ENCODE results near the gene DNAJB12.

Gene DNAJB12

GRCh38 chr10:72315611-72316385 lies 38.9 kb downstream of the DNAJB12 start:
- no peak for DNase-seq (ENCODE audit: low read depth, low spot score)
- CTCF ChIA-PET: interaction anchor here (1.1 to 1.5 kb wide), 2 partner anchors 12 to 190 kb away, joined by 3 read pairs; no protein-coding TSS in a partner anchor
- H3K4me3 ChIP-seq (ENCODE audit: low read depth, low read length): no peak overlapping the region
- POLR2A ChIA-PET: interaction anchor here (0.7 to 2.0 kb wide), 3 partner anchors 18 to 43 kb away, joined by 3 to 10 read pairs (median 3); partner anchors contain the start of gene DDIT4
- TF ChIP-seq CTCF (IDR thresholded peaks at IDR 0.05; ENCODE audit: insufficient read depth, low read length, missing control alignments): no peak

GRCh38 chr10:72315054-72315453 lies 39.7 kb downstream of the DNAJB12 start:
- CTCF ChIA-PET: interaction anchor here (1.0 kb wide), 1 partner anchor 40 kb away, joined by 3 read pairs; no protein-coding TSS in a partner anchor
- TF ChIP-seq CTCF (IDR thresholded peaks at IDR 0.05; ENCODE audit: insufficient read depth, low read length, missing control alignments): no peak
- POLR2A ChIA-PET: interaction anchor here (1.0 to 2.0 kb wide), 2 partner anchors 18 to 41 kb away, joined by 3 to 10 read pairs; partner anchors contain the start of gene DDIT4
- H3K4me3 ChIP-seq (ENCODE audit: low read depth, low read length): no peak overlapping the region
- DNase-seq (ENCODE audit: low read depth, low spot score): no peak

- DNase-seq (ENCODE audit: low read depth, low spot score): no peak
- CTCF ChIA-PET: interaction anchor here (1.0 kb wide), 1 partner anchor 39 kb away, joined by 3 read pairs; no protein-coding TSS in a partner anchor
- POLR2A ChIA-PET: interaction anchor here (2.0 kb wide), 1 partner anchor 40 kb away, joined by 10 read pairs; the partner anchor contains the start of gene DDIT4
- no peak for TF ChIP-seq CTCF (IDR thresholded peaks at IDR 0.05; ENCODE audit: insufficient read depth, low read length, missing control alignments)
- no peak overlapping the region for H3K4me3 ChIP-seq (ENCODE audit: low read depth, low read length)
These were observed 40.5 kb downstream of the DNAJB12 start for GRCh38 chr10:72314263-72314662.

- DNase-seq (ENCODE audit: low read depth, low spot score): no peak
- ChIA-PET POLR2A (no interaction called here), CTCF (no interaction called here)
- H3K4me3 ChIP-seq (ENCODE audit: low read depth, low read length): no peak overlapping the region
- TF ChIP-seq CTCF (IDR thresholded peaks at IDR 0.05; ENCODE audit: insufficient read depth, low read length, missing control alignments): no peak
These were observed 41.8 kb downstream of the DNAJB12 start for GRCh38 chr10:72312865-72313391.

- no peak for DNase-seq (ENCODE audit: low read depth, low spot score)
- TF ChIP-seq CTCF (IDR thresholded peaks at IDR 0.05; ENCODE audit: insufficient read depth, low read length, missing control alignments): no peak
- POLR2A ChIA-PET: interaction anchor here (1.5 kb wide), 1 partner anchor 14 kb away, joined by 3 read pairs; no protein-coding TSS in a partner anchor
- CTCF ChIA-PET: interaction anchor here (1.0 to 1.3 kb wide), 3 partner anchors 9 to 26 kb away, joined by 3 to 4 read pairs (median 3); no protein-coding TSS in a partner anchor
- H3K4me3 ChIP-seq (ENCODE audit: low read depth, low read length): no peak overlapping the region
These were observed 43.1 kb downstream of the DNAJB12 start for GRCh38 chr10:72311667-72312066.

GRCh38 chr10:72310636-72311035 lies 44.1 kb downstream of the DNAJB12 start:
- CTCF ChIA-PET: no interaction called here
- no peak overlapping the region for H3K4me3 ChIP-seq (ENCODE audit: low read depth, low read length)
- DNase-seq (ENCODE audit: low read depth, low spot score): no peak
- TF ChIP-seq CTCF (IDR thresholded peaks at IDR 0.05; ENCODE audit: insufficient read depth, low read length, missing control alignments): no peak
- POLR2A ChIA-PET: interaction anchor here (1.5 kb wide), 1 partner anchor 13 kb away, joined by 3 read pairs; no protein-coding TSS in a partner anchor
